ENCODE results near the gene RYR2.
"Not testable (repeated sequence)": the region's sequence is repeated elsewhere in the genome, so short reads cannot be mapped to it uniquely, and the experiment has no call there.

Gene RYR2

DNA sequence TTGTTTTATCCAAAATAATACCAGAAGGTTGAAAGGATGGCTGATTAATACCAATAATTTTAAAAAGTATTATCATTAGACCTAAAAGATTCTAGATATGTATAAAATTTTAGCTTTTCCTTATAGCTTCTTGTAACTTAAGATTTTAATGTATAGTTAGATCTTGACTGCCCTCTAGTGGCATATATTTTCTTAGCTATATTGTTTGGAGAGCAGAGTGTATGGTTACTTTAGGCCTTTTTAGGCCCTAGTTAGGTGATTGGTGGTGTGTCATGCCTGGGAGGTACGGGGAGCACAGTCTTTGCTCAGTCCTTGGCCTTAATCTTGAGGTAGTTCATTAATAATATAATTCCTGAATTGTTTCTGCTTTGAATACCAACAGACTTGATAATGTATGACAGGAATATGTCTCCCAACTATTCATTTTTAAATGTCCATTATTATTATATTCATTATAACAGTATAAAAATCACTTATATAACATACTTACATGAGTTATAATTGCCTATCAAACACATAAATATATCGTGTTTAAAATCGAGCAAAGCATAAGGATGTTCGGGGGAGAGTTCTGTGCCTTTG, 520.3 kb downstream of the RYR2 start:
- no peak for DNase-seq (ENCODE audit: low read depth)

GRCh38 chr1:237565236-237565635, 523.3 kb downstream of the RYR2 start:
- no peak for DNase-seq (ENCODE audit: low read depth)

GRCh38 chr1:237566581-237566980, 524.6 kb downstream of the RYR2 start:
- no peak for DNase-seq (ENCODE audit: low read depth)

- DNase-seq (ENCODE audit: low read depth) = no peak
Measured at GRCh38 chr1:237568955-237569354, 527.0 kb downstream of the RYR2 start.

GRCh38 chr1:237570530-237570929, 528.5 kb downstream of the RYR2 start:
- no peak for DNase-seq (ENCODE audit: low read depth)

DNA sequence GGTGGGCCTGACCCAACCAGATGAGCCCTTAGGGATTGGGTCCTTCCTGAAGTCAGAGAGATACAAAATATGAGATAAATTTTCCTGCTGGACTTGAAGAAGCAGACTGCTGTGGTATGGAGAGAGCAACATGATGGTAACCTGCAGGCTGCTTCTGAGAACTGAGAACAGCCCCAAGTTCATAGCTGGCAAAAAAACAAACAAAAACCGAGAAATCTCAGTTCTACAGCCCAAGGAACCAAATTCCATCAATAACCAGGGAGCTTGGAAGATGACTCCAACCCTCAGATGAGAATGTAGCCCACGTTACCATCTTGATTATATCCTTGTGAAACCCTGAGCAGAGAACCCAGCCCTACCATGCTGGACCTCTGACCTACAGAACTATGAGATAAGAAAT, 532.6 kb downstream of the RYR2 start:
- no peak for DNase-seq (ENCODE audit: low read depth)

- DNase-seq (ENCODE audit: low read depth) = no peak
Measured at GRCh38 chr1:237578540-237578939, 536.6 kb downstream of the RYR2 start.

- no peak for DNase-seq (ENCODE audit: low read depth)
Measured at GRCh38 chr1:237580726-237581125, 538.7 kb downstream of the RYR2 start.

GRCh38 chr1:237583270-237583669, 541.3 kb downstream of the RYR2 start:
- DNase-seq (ENCODE audit: low read depth) = no peak

GRCh38 chr1:237583756-237584155, 541.8 kb downstream of the RYR2 start:
- DNase-seq (ENCODE audit: low read depth) = no peak

- DNase-seq (ENCODE audit: low read depth) = no peak
Measured at GRCh38 chr1:237590386-237590785, 548.4 kb downstream of the RYR2 start.

- no peak for DNase-seq (ENCODE audit: low read depth)
Measured at GRCh38 chr1:237591353-237591752, 549.4 kb downstream of the RYR2 start.

DNA sequence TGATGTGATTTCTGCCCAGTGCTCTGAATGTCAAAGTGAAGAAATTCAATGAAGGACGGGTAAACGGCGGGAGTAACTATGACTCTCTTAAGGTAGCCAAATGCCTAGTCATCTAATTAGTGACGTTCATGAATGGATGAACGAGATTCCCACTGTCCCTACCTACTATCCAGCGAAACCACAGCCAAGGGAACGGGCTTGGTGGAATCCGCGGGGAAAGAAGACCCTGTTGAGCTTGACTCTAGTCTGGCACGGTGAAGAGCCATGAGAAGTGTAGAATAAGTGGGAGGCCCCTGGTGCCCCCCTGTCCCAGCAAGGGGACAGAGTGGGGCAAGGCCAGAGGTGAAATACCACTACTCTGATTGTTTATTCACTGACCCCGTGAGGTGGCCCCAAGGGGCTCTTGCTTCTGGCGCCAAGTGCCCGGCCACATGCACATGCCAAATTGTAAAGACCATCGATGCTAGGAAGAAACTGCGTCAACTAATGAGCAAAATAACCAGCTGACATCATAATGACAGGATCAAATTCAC, 561.1 kb downstream of the RYR2 start:
- not testable (repeated sequence) for DNase-seq (ENCODE audit: low read depth)

- DNase-seq (ENCODE audit: low read depth) = no peak
Measured at GRCh38 chr1:237608433-237608832, 566.4 kb downstream of the RYR2 start.

DNA sequence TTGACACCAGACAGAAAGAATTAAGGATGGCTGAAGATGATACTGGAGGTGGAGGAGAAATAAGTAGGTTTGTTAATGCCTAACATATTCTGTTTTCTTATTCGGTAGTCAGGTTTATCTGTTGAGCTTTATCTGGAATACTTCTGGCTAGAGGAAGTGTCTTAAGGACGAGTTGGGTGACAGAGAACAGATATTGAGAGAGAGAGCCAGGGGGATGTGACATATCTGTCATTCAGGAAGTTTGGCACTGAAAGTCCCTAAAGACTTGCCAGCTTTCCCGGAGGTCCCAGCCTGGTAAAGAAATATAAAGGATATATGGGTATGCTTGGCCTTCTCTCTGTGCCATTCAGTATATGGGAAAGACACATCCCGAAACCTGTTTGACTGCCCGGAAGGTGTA, 568.2 kb downstream of the RYR2 start:
- DNase-seq (ENCODE audit: low read depth) = no peak

DNA sequence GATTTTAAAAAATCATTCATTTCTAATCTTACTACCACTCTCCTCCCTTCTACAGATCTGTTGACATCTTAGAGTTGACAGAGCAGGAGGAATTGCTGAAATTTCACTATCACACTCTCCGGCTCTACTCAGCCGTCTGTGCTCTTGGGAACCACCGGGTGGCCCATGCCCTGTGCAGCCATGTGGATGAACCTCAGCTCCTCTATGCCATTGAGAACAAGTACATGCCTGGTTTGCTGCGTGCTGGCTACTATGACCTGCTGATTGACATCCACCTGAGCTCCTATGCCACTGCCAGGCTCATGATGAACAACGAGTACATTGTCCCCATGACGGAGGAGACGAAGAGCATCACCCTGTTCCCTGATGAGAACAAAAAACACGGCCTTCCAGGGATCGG, 572.0 kb downstream of the RYR2 start:
- DNase-seq (ENCODE audit: low read depth) = no peak

- no peak for DNase-seq (ENCODE audit: low read depth)
Measured at GRCh38 chr1:237619553-237619952, 577.6 kb downstream of the RYR2 start.

GRCh38 chr1:237634922-237635321, 592.9 kb downstream of the RYR2 start:
- DNase-seq (ENCODE audit: low read depth) = no peak

- no peak for DNase-seq (ENCODE audit: low read depth)
Measured at GRCh38 chr1:237638555-237638954, 596.6 kb downstream of the RYR2 start.

- DNase-seq (ENCODE audit: low read depth) = no peak
Measured at GRCh38 chr1:237640011-237640671, 598.2 kb downstream of the RYR2 start.

- no peak for DNase-seq (ENCODE audit: low read depth)
Measured at GRCh38 chr1:237640966-237641365, 599.0 kb downstream of the RYR2 start.

DNA sequence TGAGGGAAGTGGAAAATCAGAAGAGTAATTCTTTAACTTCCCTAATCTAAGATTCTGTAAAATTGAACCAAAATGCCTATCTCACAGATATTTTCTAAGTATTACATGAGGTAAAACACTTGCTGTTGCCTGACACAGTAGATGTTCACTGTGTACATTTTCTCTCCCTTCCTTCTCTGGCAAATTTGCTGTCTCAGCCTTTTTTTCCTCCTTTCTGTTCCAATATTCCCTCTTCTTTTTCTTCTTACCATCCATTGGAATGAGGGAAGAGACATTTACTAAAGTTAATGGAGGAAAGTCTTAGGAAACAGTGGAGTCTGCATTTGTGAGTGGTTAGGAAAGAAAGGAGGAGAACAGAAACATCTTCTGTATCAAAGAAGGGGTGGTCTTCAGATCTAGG, 608.8 kb downstream of the RYR2 start:
- no peak for DNase-seq (ENCODE audit: low read depth)

GRCh38 chr1:237655778-237656177, 613.8 kb downstream of the RYR2 start:
- no peak for DNase-seq (ENCODE audit: low read depth)

GRCh38 chr1:237664348-237664747, 622.4 kb downstream of the RYR2 start:
- DNase-seq (ENCODE audit: low read depth) = no peak
